Mesenchymal stem cell (in vitro differentiated cells and primary cell): ENCODE measurements around the gene DNAJC22.
A peak's percentile ranks its signal among the peaks of the same experiment; 100 is the strongest.

Experiments used
- DNase-seq: peaks from one replicate; pipeline ENCODE4 v3.0.0-alpha.2; 2013
- H2AFZ ChIP-seq: one replicate; pipeline ENCODE4 v1.6.1; 2013; ENCODE audit warnings: low read depth, mild to moderate bottlenecking, control low read depth, inconsistent platforms, low read length, moderate library complexity
- H2AK5ac ChIP-seq: 2 replicates; pipeline ENCODE4 v1.6.1; 2013; ENCODE audit warnings: low read length, moderate library complexity, mild to moderate bottlenecking, inconsistent platforms; ENCODE audit not compliant: severe bottlenecking
- H2BK120ac ChIP-seq: one replicate; pipeline ENCODE4 v1.6.1; 2013; ENCODE audit warnings: low read depth, mild to moderate bottlenecking, inconsistent platforms, low read length, moderate library complexity
- H2BK12ac ChIP-seq, 2 experiments: one replicate each; pipeline ENCODE4 v1.6.1; 2013; ENCODE audit warnings: inconsistent platforms in 2 of 2, low read length in 2 of 2, mild to moderate bottlenecking in 2 of 2, moderate library complexity in 2 of 2, control low read depth in 1 of 2
- H2BK15ac ChIP-seq: one replicate; pipeline ENCODE4 v1.6.1; 2013; ENCODE audit warnings: mild to moderate bottlenecking, low read depth, inconsistent platforms; ENCODE audit not compliant: poor library complexity, severe bottlenecking
- H2BK5ac ChIP-seq: 2 replicates; pipeline ENCODE4 v1.6.1; 2013; ENCODE audit warnings: low read depth, mild to moderate bottlenecking, low read length, control low read depth, inconsistent platforms; ENCODE audit not compliant: poor library complexity, severe bottlenecking
- H3K14ac ChIP-seq, 2 experiments: one replicate each; pipeline ENCODE4 v1.6.1; 2013; ENCODE audit warnings: inconsistent platforms in 2 of 2, low read length in 2 of 2, control low read depth in 1 of 2, mild to moderate bottlenecking in 1 of 2, moderate library complexity in 1 of 2
- H3K18ac ChIP-seq, 2 experiments: one replicate each; pipeline ENCODE4 v1.6.1; 2013; ENCODE audit warnings: inconsistent platforms in 2 of 2, low read length in 2 of 2, control low read depth in 1 of 2, low read depth in 1 of 2, mild to moderate bottlenecking in 1 of 2
- H3K23ac ChIP-seq, 2 experiments: one replicate each; pipeline ENCODE4 v1.6.1; 2013; ENCODE audit warnings: inconsistent platforms in 2 of 2, low read length in 2 of 2, mild to moderate bottlenecking in 2 of 2, moderate library complexity in 2 of 2, control low read depth in 1 of 2
- H3K27ac ChIP-seq: 2 replicates; pipeline ENCODE4 v1.5.1; 2013; ENCODE audit warnings: mild to moderate bottlenecking, moderate library complexity, low read length, control low read depth, inconsistent platforms; ENCODE audit not compliant: poor library complexity, severe bottlenecking
- H3K27me3 ChIP-seq, 2 experiments: 2 replicates each; pipeline versions ENCODE4 v1.6.1 to v1.7.0; 2013; ENCODE audit warnings: low read length in 2 of 2, mild to moderate bottlenecking in 2 of 2, moderate library complexity in 2 of 2, control low read depth in 1 of 2, inconsistent platforms in 1 of 2; ENCODE audit not compliant: control insufficient read depth in 1 of 2, insufficient read depth in 1 of 2
- H3K36me3 ChIP-seq, 2 experiments: 2 replicates each; pipeline versions ENCODE4 v1.6.1 to v1.7.0; 2013; ENCODE audit warnings: low read length in 2 of 2, control low read depth in 1 of 2, inconsistent platforms in 1 of 2, low read depth in 1 of 2, mild to moderate bottlenecking in 1 of 2; ENCODE audit not compliant: insufficient read depth in 2 of 2, control insufficient read depth in 1 of 2
- H3K4ac ChIP-seq, 2 experiments: one replicate each; pipeline ENCODE4 v1.6.1; 2013; ENCODE audit warnings: inconsistent platforms in 2 of 2, low read length in 2 of 2, mild to moderate bottlenecking in 2 of 2, moderate library complexity in 2 of 2, control low read depth in 1 of 2, low read depth in 1 of 2
- H3K4me1 ChIP-seq: 2 replicates; pipeline ENCODE4 v1.6.1; 2013; ENCODE audit warnings: low read depth, low read length, control low read depth; ENCODE audit not compliant: control insufficient read depth, insufficient read depth
- H3K4me2 ChIP-seq: 2 replicates; pipeline ENCODE4 v1.6.1; 2013; ENCODE audit warnings: low read length, mild to moderate bottlenecking, inconsistent platforms; ENCODE audit not compliant: poor library complexity, severe bottlenecking
- H3K4me3 ChIP-seq, 2 experiments: 2 replicates each; pipeline versions ENCODE4 v1.5.1 to v1.7.0; 2013; ENCODE audit warnings: low read length in 2 of 2, mild to moderate bottlenecking in 2 of 2, control low read depth in 1 of 2, low read depth in 1 of 2; ENCODE audit not compliant: insufficient read depth in 1 of 2
- H3K79me1 ChIP-seq: replicated peaks from 2 replicates; pipeline ENCODE4 v1.6.1; 2013; ENCODE audit warnings: mild to moderate bottlenecking, control low read depth, low read length, inconsistent platforms; ENCODE audit not compliant: poor library complexity, severe bottlenecking
- H3K9ac ChIP-seq: 2 replicates; pipeline ENCODE4 v1.7.0; 2013; ENCODE audit warnings: mild to moderate bottlenecking, low read length, moderate library complexity
- H3K9me3 ChIP-seq: 2 replicates; pipeline ENCODE4 v1.7.0; 2013; ENCODE audit warnings: mild to moderate bottlenecking, low read length; ENCODE audit not compliant: control insufficient read depth
- H4K8ac ChIP-seq: one replicate; pipeline ENCODE4 v1.6.1; 2013; ENCODE audit warnings: inconsistent platforms, mild to moderate bottlenecking, low read length, moderate library complexity
- H4K91ac ChIP-seq: one replicate; pipeline ENCODE4 v1.6.1; 2013; ENCODE audit warnings: mild to moderate bottlenecking, low read length, inconsistent platforms
- WGBS: methylation state at CpG from one replicate; pipeline ENCODE4 v1.1.7; 2013; ENCODE audit warnings: mixed read lengths; 5-methylcytosine and 5-hydroxymethylcytosine counted together

The DNAJC22 gene

DNA sequence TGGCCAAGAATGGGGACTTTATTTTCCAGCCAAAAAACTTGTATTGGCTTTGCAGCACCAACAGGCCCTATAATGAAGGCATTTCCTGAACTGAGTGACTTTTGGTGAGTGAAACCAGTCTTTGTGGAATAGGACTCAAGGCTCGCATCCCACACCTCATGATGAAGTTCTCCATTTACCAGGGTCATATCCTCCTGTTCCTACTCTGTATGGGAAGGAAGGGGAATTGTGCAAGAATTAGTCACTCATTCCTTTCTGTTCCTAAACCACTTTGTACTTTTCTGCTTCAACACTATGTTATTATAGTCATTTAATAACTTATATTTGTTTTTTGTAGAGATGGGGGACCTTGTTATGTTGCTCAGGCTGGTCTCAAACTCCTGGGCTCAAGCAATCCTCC is 18.3 kb downstream of the DNAJC22 start:
- no peak overlapping the region for H3K9ac ChIP-seq

GRCh38 chr12:49365542-49365941 is 18.9 kb downstream of the DNAJC22 start:
- Histone ChIP-seq H4K91ac (no peak overlapping the region), H3K27ac (no peak overlapping the region), H3K4ac (no peak overlapping the region), H2BK120ac (no peak overlapping the region), H3K9ac (peak overlapping the region; percentile 2), H3K4me3 (peak overlapping the region in 1 of 2 experiments; percentile 94), H3K4me1 (peaks cover 6% of the 10 kb centered on the region), H3K14ac (no peak overlapping the region), H2BK12ac (no peak overlapping the region), H3K4me2 (no peak overlapping the region), H2AK5ac (no peak overlapping the region), H2AFZ (no peak overlapping the region), H3K9me3 (no peaks in the 10 kb centered on the region), H3K23ac (no peak overlapping the region), H2BK5ac (no peak overlapping the region), H3K36me3 (no peaks in the 10 kb centered on the region), H2BK15ac (no peak overlapping the region), H3K27me3 (no peaks in the 10 kb centered on the region), H4K8ac (no peak overlapping the region), H3K18ac (no peak overlapping the region), H3K79me1 (no peaks in the 10 kb centered on the region)
- DNase-seq: peak; percentile 31
- WGBS: 57% methylated on average over 5 of the region's 5 CpGs

More for the DNA sequence above, 18.3 kb downstream of the DNAJC22 start:
- H2BK12ac ChIP-seq: no peak overlapping the region
- H2AFZ ChIP-seq: no peak overlapping the region
- no peak overlapping the region for H3K4ac ChIP-seq
- WGBS: 80% methylated on average over 1 of the region's 1 CpG
- H3K4me2 ChIP-seq: no peak overlapping the region
- H3K36me3 ChIP-seq: no peaks in the 10 kb centered on the region
- H3K27me3 ChIP-seq: no peaks in the 10 kb centered on the region
- no peak overlapping the region for H2BK120ac ChIP-seq
- H3K23ac ChIP-seq: no peak overlapping the region
- no peak overlapping the region for H2AK5ac ChIP-seq
- H4K91ac ChIP-seq: no peak overlapping the region
- no peak overlapping the region for H3K18ac ChIP-seq
- no peaks in the 10 kb centered on the region for H3K79me1 ChIP-seq
- no peak overlapping the region for H3K27ac ChIP-seq
- H4K8ac ChIP-seq: no peak overlapping the region
- no peaks in the 10 kb centered on the region for H3K9me3 ChIP-seq
- H3K4me1 ChIP-seq: peaks cover 6% of the 10 kb centered on the region
- DNase-seq: peak; percentile 75
- no peak overlapping the region for H3K4me3 ChIP-seq
- no peak overlapping the region for H3K14ac ChIP-seq
- H2BK15ac ChIP-seq: no peak overlapping the region
- no peak overlapping the region for H2BK5ac ChIP-seq

GRCh38 chr12:49366096-49366651 is 19.5 kb downstream of the DNAJC22 start:
- Histone ChIP-seq H3K4me2 (peak overlapping the region; percentile 98), H3K9ac (peak overlapping the region; percentile 96), H2BK12ac (no peak overlapping the region), H3K4ac (peak overlapping the region in 1 of 2 experiments; percentile 91), H4K91ac (no peak overlapping the region), H3K27me3 (no peaks in the 10 kb centered on the region), H3K27ac (peak overlapping the region; percentile 91), H2BK15ac (peak overlapping the region; percentile 93), H3K23ac (peak overlapping the region; percentile 52 to 85), H2AFZ (peak overlapping the region; percentile 77), H4K8ac (peak overlapping the region; percentile 87), H2BK5ac (peak overlapping the region; percentile 79), H3K4me3 (peak overlapping the region; percentile 94), H3K36me3 (no peaks in the 10 kb centered on the region), H3K79me1 (no peaks in the 10 kb centered on the region), H2BK120ac (peak overlapping the region; percentile 58), H3K18ac (peak overlapping the region; percentile 80 to 98), H3K4me1 (peaks cover 6% of the 10 kb centered on the region), H3K14ac (no peak overlapping the region), H3K9me3 (no peaks in the 10 kb centered on the region), H2AK5ac (no peak overlapping the region)
- WGBS: 18% methylated on average over 38 of the region's 38 CpGs
- DNase-seq: no peak

- Histone ChIP-seq H2BK15ac (peak overlapping the region; percentile 93), H3K14ac (peak overlapping the region in 1 of 2 experiments; percentile 93), H2BK12ac (peak overlapping the region in 1 of 2 experiments; percentile 89), H3K18ac (peak overlapping the region; percentile 96 to 98), H4K8ac (peak overlapping the region; percentile 87), H2AK5ac (no peak overlapping the region), H3K9me3 (no peaks in the 10 kb centered on the region), H3K79me1 (no peaks in the 10 kb centered on the region), H3K27ac (peak overlapping the region; percentile 91), H3K27me3 (no peaks in the 10 kb centered on the region), H3K23ac (peak overlapping the region; percentile 72 to 85), H3K36me3 (no peaks in the 10 kb centered on the region), H3K4me1 (peaks cover 7% of the 10 kb centered on the region), H3K9ac (peak overlapping the region; percentile 96), H2AFZ (peak overlapping the region; percentile 99), H4K91ac (peak overlapping the region; percentile 77), H2BK120ac (peak overlapping the region; percentile 93), H3K4me3 (peak overlapping the region; percentile 94), H3K4ac (peak overlapping the region; percentile 9 to 99), H2BK5ac (peak overlapping the region; percentile 79), H3K4me2 (peak overlapping the region; percentile 98)
- DNase-seq: peak; percentile 95
- WGBS: 0% methylated on average over 48 of the region's 97 CpGs
Measured at GRCh38 chr12:49366652-49367380, 20.1 kb downstream of the DNAJC22 start.
